ENCODE results near the gene CCDC192.
"Not testable (repeated sequence)": the region's sequence is repeated elsewhere in the genome, so short reads cannot be mapped to it uniquely, and the experiment has no call there.

CCDC192 gene

DNA sequence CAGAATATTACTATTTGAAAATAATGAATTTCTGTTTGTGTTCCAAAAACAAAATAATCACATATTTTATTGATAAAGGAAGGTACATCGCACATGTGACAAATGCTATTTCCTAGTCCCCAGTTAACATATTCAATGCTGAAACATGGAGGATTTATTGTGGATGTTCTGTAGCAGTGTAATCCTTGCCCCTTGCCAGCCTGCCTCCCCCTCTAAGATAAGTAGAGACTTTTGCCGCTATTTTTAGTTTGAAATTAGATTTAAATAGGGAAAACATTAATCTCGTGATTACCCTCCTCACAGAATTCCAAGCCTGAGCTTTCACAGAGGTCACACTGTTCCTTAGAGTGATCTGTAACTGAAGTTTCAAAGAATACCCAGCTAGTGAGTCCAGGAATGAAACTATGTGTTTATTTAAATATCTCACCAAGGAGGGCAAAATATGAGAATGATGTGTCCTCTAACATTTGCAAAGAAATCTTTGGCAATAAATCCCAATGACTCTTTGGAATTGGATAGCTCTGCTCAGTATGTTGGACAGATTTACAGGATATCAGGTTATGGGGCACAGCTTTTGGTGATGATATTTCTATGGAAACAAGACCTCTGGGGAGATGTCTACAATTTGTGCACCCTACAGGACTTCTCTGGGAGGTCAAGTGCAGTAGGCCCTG is 37.0 kb upstream of the CCDC192 start:
- H3K4me3 ChIP-seq (ENCODE audit: low read depth, low read length), result no peak overlapping the region
- no peak for TF ChIP-seq POLR2A (IDR thresholded peaks at IDR 0.05; ENCODE audit: extremely low read depth, insufficient read length)
- TF ChIP-seq MYC (IDR thresholded peaks at IDR 0.05; ENCODE audit: low read depth, low read length), result no peak
- TF ChIP-seq MAX (IDR thresholded peaks at IDR 0.05; ENCODE audit: low read depth, low read length), result no peak
- no peak for TF ChIP-seq CTCF (IDR thresholded peaks at IDR 0.05; ENCODE audit: low read depth, low read length)
- DNase-seq (ENCODE audit: low read depth), result no peak

- no peak for TF ChIP-seq CTCF (IDR thresholded peaks at IDR 0.05; ENCODE audit: low read depth, low read length)
- no peak for TF ChIP-seq POLR2A (IDR thresholded peaks at IDR 0.05; ENCODE audit: extremely low read depth, insufficient read length)
- TF ChIP-seq MAX (IDR thresholded peaks at IDR 0.05; ENCODE audit: low read depth, low read length), result no peak
- no peak for TF ChIP-seq MYC (IDR thresholded peaks at IDR 0.05; ENCODE audit: low read depth, low read length)
- H3K4me3 ChIP-seq (ENCODE audit: low read depth, low read length), result no peak overlapping the region
- no peak for DNase-seq (ENCODE audit: low read depth)
Measured at GRCh38 chr5:127667926-127668325, 35.3 kb upstream of the CCDC192 start.

DNA sequence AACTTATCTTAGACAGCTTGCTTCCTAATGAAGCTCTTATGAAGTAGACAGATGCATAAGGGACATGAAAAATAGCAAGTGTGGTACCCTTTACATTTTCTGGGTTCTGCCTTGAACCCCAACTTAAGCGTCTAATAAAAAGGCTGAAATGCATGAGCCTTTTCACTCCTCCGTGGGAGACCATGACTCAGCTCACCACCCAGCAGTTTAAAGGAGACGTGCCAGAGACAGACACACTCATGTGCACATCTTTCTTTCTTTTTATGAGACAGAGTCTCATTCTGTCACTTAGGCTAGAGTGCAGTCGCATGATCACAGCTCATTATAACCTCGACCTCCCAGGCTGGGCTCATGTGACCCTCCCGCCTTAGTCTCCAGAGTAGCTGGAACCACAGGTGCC is 32.0 kb upstream of the CCDC192 start:
- no peak overlapping the region for H3K4me3 ChIP-seq (ENCODE audit: low read depth, low read length)
- peak; percentile 11 for DNase-seq (ENCODE audit: low read depth)
- TF ChIP-seq MYC (IDR thresholded peaks at IDR 0.05; ENCODE audit: low read depth, low read length) (no peak), CTCF (IDR thresholded peaks at IDR 0.05; ENCODE audit: low read depth, low read length) (no peak), POLR2A (IDR thresholded peaks at IDR 0.05; ENCODE audit: extremely low read depth, insufficient read length) (no peak), MAX (IDR thresholded peaks at IDR 0.05; ENCODE audit: low read depth, low read length) (no peak)

DNA sequence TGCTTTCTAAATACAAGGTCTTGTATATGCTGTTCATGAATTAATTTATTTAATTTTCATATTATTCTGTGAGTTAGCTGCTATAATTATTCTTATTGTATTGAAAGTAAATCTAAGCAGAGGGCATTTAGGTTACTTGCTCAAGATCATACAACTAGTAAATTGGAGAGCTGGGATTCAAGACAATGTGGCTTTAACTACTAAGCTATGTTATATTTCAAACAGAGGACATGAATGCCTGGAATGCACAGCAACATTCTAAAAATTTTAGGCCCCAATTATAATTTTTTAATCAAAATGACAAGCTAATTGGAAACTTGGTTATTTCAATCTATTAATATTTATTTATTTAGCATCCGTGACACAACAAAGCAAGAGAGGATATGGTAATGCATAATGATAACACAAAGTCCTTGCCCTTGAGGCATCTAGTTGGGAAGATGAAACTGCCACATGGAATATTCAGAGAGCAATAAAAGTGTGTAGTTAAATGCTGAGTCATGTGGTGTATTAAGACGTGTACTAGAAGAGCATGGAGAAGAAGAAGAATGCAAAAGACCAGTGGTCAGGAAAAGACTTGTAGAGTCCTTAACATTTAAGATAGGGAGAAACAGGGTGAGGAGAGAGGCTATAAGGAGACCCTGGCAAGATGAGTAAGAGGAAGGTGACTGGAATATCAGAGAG is 29.9 kb upstream of the CCDC192 start:
- no peak for TF ChIP-seq CTCF (IDR thresholded peaks at IDR 0.05; ENCODE audit: low read depth, low read length)
- TF ChIP-seq MYC (IDR thresholded peaks at IDR 0.05; ENCODE audit: low read depth, low read length), result no peak
- TF ChIP-seq MAX (IDR thresholded peaks at IDR 0.05; ENCODE audit: low read depth, low read length), result no peak
- no peak for TF ChIP-seq POLR2A (IDR thresholded peaks at IDR 0.05; ENCODE audit: extremely low read depth, insufficient read length)
- DNase-seq (ENCODE audit: low read depth), result no peak
- no peak overlapping the region for H3K4me3 ChIP-seq (ENCODE audit: low read depth, low read length)

- H3K4me3 ChIP-seq (ENCODE audit: low read depth, low read length); DNase-seq (ENCODE audit: low read depth): not testable (repeated sequence)
Measured at GRCh38 chr5:127676951-127677350, 26.2 kb upstream of the CCDC192 start.

DNA sequence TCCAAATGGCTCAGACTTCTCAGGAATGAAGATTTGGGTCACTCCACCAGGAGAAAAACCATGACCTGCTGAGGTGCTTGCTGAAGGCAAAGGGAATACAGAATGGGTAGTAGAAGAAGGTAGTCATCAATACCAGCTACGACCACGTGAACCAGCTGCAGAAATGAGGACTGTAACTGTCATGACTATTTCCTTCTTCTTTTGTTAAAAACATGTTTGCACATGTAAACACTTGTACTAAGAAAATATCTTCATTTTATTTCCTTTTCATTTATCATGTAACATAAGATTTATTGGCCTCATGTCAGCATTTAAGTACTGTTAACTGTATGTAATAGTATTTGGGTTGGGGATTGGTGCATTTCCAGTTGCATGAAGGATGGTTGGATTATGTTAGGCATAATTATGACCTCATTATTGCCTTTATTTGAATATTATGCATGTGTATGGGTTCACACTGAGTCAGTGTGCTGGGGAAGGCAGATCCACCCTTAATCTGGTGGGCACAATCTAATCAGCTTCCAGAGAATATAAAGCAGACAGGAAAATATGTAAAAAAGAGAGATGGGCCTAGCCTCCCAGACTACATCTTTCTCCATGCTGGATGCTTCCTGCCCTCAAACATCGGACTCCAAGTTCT is 23.4 kb upstream of the CCDC192 start:
- H3K4me3 ChIP-seq (ENCODE audit: low read depth, low read length), result not testable (repeated sequence)

More for the DNA sequence above, 23.4 kb upstream of the CCDC192 start:
- not testable (repeated sequence) for DNase-seq (ENCODE audit: low read depth)
